Activated gamma-delta T cell (primary cell): ENCODE data around the gene TMTC4.
"Not testable (repeated sequence)": the region's sequence is repeated elsewhere in the genome, so short reads cannot be mapped to it uniquely, and the experiment has no call there.

Experiments used
- DNase-seq: peaks from one replicate; lab custom pipeline; 2025; lab: John Stamatoyannopoulos, UW
- total RNA-seq, 2 donors: gene quantifications; one replicate each; lab custom pipeline; 2026; lab: John Stamatoyannopoulos, UW

The TMTC4 gene
- total RNA-seq = 46.9 to 53.1 reads per million in 2 donors

- DNase-seq = no peak
These were observed at the start of gene TMTC4 for GRCh38 chr13:100674572-100674871. TSS of gene TMTC4 (minus strand) at chr13:100674795. CDS start at chr13:100670362, 4,433 bp downstream.

GRCh38 chr13:100722517-100722916 is 47.9 kb upstream of the TMTC4 start:
- DNase-seq = no peak

- DNase-seq = no peak
These were observed 47.4 kb upstream of the TMTC4 start for GRCh38 chr13:100721885-100722512.

- no peak for DNase-seq
These were observed 41.0 kb upstream of the TMTC4 start for GRCh38 chr13:100715604-100716003.

GRCh38 chr13:100714478-100714877 is 39.9 kb upstream of the TMTC4 start:
- no peak for DNase-seq

- DNase-seq = no peak
These were observed 35.6 kb upstream of the TMTC4 start for GRCh38 chr13:100710176-100710575.

- DNase-seq = no peak
These were observed 33.5 kb upstream of the TMTC4 start for GRCh38 chr13:100707818-100708740.

GRCh38 chr13:100698331-100698730 is 23.7 kb upstream of the TMTC4 start:
- DNase-seq = not testable (repeated sequence)

GRCh38 chr13:100695509-100695773 is 20.8 kb upstream of the TMTC4 start:
- DNase-seq = no peak

GRCh38 chr13:100694722-100695508 is 20.3 kb upstream of the TMTC4 start:
- no peak for DNase-seq

- DNase-seq = no peak
These were observed 14.6 kb upstream of the TMTC4 start for GRCh38 chr13:100689191-100689590.

- DNase-seq = no peak
These were observed 5.5 kb upstream of the TMTC4 start for GRCh38 chr13:100680131-100680530.

GRCh38 chr13:100677128-100677527 is 2.5 kb upstream of the TMTC4 start:
- DNase-seq = not testable (repeated sequence)

GRCh38 chr13:100675661-100676129 is 1.1 kb upstream of the TMTC4 start:
- no peak for DNase-seq

GRCh38 chr13:100674872-100675660 is 471 bp upstream of the TMTC4 start:
- DNase-seq = peak; percentile 100

GRCh38 chr13:100673713-100674571 is 653 bp downstream of the TMTC4 start:
- DNase-seq = peak; percentile 20

- peak; percentile 11 for DNase-seq
These were observed 1.3 kb downstream of the TMTC4 start for GRCh38 chr13:100673376-100673712.

GRCh38 chr13:100671389-100672182 is 3.0 kb downstream of the TMTC4 start:
- DNase-seq = no peak

- DNase-seq = no peak
These were observed 6.2 kb downstream of the TMTC4 start for GRCh38 chr13:100668408-100668807.

- DNase-seq = no peak
These were observed 6.7 kb downstream of the TMTC4 start for GRCh38 chr13:100667894-100668293.
